Measurements from ENCODE around the gene MAPK1IP1L.

The MAPK1IP1L gene

GRCh38 chr14:55097881-55098560 is 46.6 kb downstream of the MAPK1IP1L start:
- H3K4me3 ChIP-seq (ENCODE audit: low read length), result no peak overlapping the region
- TF ChIP-seq CTCF (conservative IDR thresholded peaks at IDR 0.05; ENCODE audit: low read length), result no peak
- DNase-seq (ENCODE audit: low read depth), result no peak

GRCh38 chr14:55098561-55098898 is 47.1 kb downstream of the MAPK1IP1L start:
- DNase-seq (ENCODE audit: low read depth), result no peak
- no peak overlapping the region for H3K4me3 ChIP-seq (ENCODE audit: low read length)
- no peak for TF ChIP-seq CTCF (conservative IDR thresholded peaks at IDR 0.05; ENCODE audit: low read length)

GRCh38 chr14:55099756-55100155 is 48.3 kb downstream of the MAPK1IP1L start:
- no peak for TF ChIP-seq CTCF (conservative IDR thresholded peaks at IDR 0.05; ENCODE audit: low read length)
- DNase-seq (ENCODE audit: low read depth), result peak; percentile 89
- H3K4me3 ChIP-seq (ENCODE audit: low read length), result no peak overlapping the region

GRCh38 chr14:55101698-55102097 is 50.3 kb downstream of the MAPK1IP1L start:
- TF ChIP-seq CTCF (conservative IDR thresholded peaks at IDR 0.05; ENCODE audit: low read length), result peak; percentile 11; the same call in 1 of the 2 replicates
- no peak for DNase-seq (ENCODE audit: low read depth)
- no peak overlapping the region for H3K4me3 ChIP-seq (ENCODE audit: low read length)

GRCh38 chr14:55102141-55102621 is 50.7 kb downstream of the MAPK1IP1L start:
- no peak; the same call in 1 of the 2 replicates for TF ChIP-seq CTCF (conservative IDR thresholded peaks at IDR 0.05; ENCODE audit: low read length)
- peak; percentile 100 for DNase-seq (ENCODE audit: low read depth)
- peak overlapping the region; percentile 46 for H3K4me3 ChIP-seq (ENCODE audit: low read length)

GRCh38 chr14:55103005-55103640 is 51.7 kb downstream of the MAPK1IP1L start:
- peak overlapping the region; percentile 46 for H3K4me3 ChIP-seq (ENCODE audit: low read length)
- DNase-seq (ENCODE audit: low read depth), result peak; percentile 96
- no peak for TF ChIP-seq CTCF (conservative IDR thresholded peaks at IDR 0.05; ENCODE audit: low read length)
